ENCODE measurements around the gene GGT6.

The GGT6 gene

DNA sequence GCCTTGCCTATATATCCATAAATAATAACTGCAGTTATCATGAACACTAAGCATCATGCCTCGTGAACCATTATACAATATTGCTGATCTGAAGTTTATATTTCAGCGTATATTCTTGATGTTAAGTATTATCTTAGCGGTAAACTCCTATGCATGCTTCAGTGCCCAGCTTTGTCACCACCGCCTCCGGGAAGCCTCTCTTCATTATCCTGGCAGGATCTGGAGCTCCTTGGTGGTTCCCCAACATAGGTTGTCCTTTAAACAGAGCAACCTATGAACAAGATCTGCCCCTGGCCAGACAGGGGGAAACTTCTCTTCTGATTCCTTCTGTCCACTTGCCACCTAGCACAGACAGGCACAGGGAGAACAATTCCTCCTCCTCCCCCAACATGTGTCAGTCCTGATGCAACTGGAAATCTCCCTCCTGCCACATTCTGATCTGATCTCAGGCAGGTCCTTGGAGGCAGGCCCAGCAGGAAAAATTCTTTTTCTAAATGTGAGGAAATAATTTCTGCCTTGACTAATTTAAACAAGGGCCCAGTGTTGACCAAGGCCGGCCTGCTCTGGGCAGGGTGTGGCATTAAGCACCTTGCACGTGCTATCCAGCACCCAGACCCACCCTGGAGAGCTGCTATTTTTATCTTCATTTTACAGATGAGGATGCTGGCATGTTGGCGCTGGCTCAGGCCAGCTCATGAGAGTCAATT is 39.3 kb downstream of the GGT6 start:
- no peak for DNase-seq (ENCODE audit: low read depth)

DNA sequence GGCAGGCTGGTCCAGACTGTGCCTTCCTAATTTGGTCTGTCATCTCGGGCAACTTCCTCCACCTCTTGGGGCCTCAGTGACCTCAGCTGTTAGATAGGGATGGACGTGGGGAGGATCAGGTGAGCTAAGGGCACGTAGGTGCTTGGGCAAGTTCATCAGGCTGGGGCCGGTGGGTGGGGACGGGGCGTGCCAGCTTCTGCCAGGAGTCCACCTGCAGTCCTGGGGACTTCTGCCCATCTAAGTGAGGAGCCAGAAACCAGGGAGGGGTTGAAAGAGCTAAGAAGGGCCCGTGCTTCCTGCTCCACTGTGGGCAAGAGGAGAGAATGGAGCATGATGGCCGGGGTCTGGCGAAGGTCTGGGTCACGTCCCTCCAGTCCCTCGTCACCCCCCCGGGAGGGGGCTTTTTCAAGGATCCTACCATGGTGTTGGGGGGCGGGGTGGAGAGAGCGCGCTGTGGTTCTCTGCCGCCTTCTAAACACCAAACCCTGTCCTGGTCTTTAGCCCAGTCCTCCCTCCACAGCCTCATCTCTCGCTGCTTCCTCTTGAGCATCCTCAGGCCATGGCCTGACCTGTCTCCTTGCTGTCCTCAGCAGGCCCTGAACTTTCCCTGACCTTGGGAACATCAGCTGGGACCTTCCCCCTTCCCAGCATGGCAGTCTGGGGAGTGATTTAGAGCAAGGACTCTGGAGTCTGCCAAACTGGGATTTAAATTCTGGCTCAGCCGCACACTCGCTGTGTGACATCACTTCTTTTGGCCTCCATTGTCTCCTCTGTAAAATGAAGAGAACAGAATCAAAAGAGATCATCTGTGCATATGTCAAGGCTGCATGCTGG is 40.1 kb downstream of the GGT6 start:
- no peak for DNase-seq (ENCODE audit: low read depth)

DNA sequence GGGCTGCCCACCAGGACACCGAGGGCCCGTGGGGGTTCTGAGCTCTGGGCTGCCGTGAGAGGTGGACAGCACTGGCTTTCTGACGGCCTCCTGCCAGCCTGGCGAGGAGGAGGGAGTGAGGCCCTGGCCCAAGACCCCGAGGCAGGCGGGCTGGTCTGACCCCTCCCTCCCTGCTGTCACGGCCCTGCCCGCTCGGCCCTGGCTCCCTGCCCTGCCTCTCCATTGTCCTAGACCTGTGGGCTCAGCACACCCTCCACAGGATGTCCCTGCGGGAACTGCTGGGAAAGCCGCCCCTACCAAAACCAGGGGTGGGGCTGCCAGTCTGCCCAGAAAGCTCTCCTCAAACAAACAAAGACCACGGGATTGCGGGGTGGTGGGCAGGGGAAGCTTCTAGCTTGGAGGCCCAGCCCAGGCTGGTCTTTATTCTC is 41.0 kb downstream of the GGT6 start:
- DNase-seq (ENCODE audit: low read depth), result no peak

DNA sequence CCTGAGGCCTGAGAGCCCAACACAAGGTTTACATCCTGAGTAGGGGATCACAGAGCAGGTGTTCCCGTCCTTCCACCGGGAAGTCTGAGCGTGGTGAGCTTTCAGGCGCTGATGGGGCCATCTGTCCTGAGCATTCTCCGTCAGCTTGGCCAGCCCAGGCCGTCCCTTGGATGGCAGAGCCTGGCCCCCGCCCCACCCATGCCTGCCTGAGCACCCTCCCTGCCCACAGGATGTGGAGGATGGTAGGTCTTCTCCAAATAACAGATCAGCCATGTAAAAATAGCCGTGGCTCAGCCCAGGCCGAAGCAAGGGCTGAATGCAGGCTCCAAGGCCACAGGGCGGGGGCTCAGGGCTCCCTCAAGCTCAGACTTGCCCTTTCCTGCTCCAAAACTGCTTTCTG is 41.5 kb downstream of the GGT6 start:
- DNase-seq (ENCODE audit: low read depth), result no peak

DNA sequence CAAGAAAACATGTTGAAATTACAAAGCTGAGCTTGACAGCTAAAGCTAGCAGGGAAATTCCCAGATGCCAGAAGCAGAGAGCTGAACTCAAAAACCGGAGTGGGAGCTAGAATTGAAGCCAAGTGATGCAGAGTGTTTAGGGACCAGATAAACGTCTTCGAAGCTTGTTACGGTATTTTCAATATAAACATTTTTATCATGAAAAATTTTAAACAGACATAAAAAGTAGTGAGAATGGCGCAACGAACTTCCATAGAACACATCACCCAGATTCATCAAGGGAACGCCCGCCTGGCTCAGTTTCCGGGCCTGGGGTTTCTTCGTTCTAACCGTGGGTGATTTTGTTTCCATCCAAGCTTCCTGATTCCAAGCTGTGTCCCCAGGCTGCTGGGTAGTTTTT is 43.6 kb downstream of the GGT6 start:
- no peak for DNase-seq (ENCODE audit: low read depth)

DNA sequence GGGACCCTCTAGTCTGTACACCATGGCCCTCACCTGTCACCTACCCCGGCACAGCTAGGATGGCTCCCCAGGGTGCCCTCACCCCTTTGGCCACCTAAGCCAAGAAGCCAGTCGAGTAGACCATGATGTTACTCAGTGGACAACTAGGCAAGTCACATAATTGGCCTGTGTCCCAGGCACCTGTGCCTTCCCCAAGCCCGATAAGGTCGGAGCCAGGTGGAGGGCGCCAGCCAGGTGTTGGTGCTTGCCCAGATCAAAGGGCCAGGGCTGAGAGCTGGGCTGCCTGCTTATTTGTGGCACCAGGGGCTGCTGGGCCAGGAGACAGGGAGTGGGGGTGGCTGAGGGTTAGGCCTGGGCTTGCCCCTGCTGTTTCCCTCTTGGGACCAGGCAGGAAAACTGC is 44.9 kb downstream of the GGT6 start:
- no peak for DNase-seq (ENCODE audit: low read depth)

DNA sequence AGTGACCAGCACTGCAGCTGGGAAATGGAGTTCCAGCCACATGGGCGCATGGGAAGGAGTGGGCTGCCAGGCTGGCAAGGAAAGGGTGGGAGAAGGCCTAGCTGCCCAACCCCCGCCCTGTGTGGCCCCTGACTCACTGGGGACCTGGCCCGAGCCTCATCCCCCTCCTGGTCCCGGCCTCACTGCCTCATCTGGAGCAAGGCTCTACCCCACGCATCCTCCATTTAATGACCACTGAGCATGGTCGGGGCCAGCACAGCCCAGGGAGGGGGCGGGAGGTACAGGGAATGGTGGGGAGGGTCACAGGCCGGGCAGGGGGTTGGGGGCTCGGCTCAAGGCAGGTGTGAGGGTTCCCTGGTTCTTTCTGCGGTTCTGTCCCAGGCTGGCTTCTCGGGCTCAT is 45.6 kb downstream of the GGT6 start:
- DNase-seq (ENCODE audit: low read depth), result no peak

DNA sequence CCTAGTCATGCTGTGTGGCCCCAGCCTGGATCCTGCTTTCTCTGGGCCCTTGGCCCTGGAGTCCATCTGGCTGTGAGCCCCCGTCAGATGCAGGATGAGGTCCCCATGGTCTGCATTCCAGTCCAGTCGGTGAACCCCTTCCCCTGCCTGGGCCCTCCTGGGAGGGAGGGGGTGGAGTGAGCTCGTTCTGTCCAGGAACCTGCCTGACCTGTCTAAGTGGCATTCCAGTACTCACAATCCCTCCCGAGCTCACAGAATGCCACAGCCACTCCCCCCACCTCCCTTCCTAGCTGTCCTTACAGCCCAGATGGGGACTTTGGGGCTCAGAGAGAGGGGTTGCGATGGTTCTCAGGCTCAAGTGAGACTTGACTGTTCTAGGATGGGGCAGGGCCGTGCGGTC is 46.2 kb downstream of the GGT6 start:
- no peak for DNase-seq (ENCODE audit: low read depth)

DNA sequence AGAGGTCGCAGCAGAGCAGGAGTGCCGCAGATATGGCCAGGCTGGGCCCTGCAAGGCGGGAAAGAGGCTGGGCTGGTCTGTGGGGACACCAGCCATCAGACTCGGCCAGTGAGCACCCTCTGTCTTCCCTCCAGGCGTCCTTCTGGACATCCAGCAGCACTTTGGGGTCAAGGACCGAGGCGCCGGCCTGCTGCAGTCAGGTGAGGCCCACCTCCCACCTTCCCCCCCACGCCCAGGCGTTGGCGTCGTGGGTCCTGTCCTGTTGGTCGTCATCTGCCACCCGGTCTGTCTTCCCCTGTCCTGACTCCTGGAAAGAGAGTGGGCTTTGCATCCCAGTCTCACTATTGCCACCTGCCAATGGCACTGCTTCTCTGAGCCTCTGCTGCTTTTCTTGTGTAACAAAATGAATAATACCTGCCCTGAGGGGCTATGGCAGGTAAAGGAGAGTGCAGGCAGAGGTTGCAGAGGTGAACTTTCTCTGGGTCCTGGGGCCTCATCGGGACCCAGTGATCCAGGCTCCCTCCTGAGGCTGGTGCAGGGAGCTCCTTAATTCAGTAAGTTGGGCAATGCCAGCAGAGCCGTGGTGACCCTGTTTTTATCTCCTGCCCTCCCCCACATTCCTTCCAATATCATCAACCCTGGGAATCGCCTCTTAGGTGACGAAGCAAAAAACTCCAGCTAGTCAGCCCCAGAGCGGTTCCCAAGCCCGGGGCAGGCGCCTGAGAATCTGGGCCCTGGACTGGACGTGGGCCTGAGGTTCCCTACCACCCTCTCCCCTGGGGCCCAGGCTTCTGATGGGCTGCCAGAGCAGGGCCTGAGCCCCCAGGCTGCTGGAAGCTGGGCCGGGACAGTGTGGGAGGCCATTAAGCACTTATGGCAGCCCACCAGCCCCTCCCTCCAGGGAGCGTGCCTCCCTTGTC is 47.0 kb downstream of the GGT6 start:
- DNase-seq (ENCODE audit: low read depth), result no peak

DNA sequence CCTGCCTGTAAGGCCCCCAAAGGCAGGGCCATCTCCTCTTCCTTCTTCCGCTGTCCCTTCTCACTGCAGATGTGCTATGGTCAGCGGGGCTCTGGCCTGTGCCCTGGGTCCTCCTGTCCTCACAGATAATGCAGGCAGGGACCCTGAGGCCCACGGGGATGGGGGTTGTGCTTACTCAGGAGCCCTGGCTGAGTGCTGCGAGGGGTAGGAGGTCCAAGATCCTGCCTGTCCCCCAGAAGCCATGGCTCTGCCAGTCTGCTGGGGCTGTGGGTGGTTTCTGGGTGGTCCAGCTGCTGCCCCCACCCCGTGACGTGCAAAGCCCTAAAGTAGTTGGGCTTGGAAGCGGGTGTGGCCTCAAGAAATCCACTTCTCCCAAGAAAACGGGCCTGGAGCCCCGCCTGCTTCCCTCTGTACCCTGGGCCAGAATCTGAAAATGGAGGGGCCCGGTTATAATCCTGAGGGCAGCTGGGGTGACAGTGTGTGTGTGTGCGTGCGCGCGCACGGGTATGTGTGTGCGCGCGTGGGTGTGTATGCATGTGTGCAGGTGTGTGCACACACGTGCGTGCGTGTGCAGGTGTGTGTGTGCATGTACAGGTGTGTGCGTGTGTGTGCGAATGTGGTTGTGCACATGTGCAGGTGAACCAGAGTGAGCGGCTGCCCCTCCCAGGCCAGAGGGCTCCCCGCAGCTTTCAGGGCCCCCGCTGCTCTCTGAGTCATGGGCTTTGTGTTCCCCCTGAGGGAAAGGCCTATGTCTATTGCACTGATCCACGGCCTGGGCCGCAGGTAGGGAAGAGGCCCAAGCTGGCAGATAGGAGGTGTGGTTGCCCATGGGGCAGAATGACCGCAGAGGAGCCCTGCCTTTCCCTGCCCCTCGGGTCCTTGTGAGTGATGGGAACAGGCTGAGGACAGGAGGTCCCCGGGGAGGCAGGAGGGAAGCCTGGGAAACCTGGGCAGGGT is 47.9 kb downstream of the GGT6 start:
- DNase-seq (ENCODE audit: low read depth), result no peak

DNA sequence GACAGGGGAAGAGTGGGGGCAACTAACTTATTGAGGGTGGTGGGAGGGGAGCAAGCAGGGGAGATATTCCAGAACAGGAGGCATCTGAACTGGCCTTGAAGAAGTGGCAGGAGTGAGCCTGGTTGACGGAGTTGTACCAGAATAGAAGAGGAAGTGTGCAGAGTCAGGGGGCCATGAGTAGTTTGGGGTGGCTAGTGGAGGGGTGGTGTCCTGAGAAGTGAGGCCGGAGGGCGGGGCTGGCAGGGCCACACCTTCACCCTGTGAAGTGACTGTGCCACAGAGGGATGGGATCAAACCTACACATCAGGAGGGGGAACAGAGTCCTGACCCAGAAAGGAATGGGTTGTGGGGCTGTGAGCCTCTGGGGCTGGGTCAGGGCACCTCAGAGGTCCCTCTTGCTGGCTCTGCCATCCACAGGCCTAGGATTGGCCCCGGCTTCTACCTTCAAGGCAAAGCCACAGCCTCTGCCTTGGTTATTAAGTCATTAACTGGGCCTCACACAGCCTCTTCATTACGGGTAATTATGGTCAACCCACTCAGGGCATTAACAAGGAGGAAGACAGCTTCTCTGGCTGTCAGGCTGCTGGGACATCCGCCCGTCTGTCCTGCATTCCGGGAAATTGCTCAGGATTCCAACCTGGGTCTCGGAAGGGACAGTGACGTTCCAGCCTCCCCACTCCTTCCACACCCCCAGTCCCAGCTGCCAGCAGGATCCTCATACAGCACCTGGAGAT is 49.0 kb downstream of the GGT6 start:
- DNase-seq (ENCODE audit: low read depth), result no peak

DNA sequence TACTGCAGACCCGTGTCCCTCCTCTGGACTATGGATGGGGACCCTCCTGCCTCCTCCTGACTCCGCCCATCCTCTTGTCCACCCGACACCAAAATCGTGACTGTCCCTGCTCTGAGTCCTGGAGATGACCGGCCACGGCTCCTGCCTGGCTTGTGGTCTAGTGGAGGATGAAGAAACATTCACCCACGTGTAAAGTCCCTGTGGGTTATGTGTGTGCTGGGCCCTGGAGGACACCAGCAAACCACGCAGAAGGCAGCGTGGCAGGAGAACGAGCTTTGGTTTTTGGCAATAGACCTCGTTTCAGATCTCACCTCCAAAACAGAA is 49.8 kb downstream of the GGT6 start:
- DNase-seq (ENCODE audit: low read depth), result no peak

DNA sequence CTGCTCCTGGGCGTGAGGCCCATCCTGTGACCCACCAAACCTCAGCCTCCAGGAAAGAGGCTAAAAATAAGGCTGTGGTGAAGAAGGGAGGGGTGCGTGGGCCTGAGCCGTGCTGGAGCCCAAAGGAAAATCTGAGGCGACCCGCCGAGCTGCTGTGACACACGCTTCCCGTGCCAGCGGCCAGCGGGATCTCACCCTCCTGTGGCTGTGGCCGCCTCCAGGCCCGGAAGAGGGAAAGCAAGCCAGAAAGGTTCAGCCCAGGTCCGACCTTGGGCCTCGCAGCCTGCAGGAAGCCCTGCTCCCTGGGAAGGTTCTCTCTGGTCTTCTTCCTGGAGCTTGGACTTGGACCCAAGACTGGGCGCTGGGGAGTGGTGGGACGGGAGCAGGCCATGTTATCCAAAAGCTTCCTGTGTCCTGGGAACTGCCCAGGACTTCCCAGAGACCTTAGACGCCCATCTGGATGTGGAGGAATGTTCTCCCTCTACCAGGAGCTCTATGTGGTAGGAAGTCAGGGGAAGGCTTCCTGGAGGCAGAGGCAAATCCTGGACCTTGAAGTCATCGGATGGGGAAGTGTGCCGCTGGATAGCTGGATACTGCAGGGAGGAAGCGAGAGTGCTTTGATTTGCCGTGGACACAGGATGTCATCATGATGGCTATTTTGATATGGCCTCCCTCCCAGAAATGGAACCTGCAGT is 50.3 kb downstream of the GGT6 start:
- no peak for DNase-seq (ENCODE audit: low read depth)

DNA sequence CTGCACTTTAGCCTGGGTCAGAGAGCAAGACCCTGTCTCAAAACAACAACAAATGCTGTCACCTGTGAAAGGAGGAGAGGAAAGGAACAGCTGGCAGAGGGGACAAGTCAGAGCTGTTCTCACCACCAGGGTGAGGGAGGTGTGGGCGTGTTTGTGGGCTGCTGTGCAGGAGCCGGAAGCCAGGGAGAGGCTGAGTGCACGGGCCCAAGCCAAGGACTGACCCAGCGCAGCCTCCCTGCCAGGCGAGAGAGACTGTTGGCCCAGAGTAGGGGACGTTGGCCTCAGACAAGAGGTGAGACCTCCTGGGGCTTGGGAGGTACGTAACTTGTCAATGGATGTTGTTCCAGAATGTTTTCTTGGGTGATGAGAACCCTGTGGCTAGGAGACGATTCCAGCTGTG is 51.0 kb downstream of the GGT6 start:
- no peak for DNase-seq (ENCODE audit: low read depth)

DNA sequence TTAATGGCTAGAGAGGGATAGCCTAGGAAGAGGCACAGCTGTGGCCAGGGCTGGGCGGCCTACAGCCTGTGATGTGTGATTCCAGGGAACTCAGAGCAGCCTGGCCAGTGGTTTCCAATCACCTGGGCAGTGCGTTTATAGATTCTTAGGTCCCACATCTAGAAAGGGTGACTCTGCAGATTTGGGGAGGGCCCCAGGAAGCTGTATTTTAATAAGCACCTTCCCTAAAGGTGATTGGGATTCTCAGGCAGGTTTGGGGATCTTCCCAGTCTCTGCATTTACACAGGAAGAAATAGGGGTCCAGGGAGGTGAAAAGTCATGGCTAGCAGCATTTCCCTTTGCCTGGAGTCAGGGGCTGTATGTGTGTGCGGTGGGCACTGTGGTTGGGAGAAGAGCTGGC is 52.2 kb downstream of the GGT6 start:
- DNase-seq (ENCODE audit: low read depth), result no peak

DNA sequence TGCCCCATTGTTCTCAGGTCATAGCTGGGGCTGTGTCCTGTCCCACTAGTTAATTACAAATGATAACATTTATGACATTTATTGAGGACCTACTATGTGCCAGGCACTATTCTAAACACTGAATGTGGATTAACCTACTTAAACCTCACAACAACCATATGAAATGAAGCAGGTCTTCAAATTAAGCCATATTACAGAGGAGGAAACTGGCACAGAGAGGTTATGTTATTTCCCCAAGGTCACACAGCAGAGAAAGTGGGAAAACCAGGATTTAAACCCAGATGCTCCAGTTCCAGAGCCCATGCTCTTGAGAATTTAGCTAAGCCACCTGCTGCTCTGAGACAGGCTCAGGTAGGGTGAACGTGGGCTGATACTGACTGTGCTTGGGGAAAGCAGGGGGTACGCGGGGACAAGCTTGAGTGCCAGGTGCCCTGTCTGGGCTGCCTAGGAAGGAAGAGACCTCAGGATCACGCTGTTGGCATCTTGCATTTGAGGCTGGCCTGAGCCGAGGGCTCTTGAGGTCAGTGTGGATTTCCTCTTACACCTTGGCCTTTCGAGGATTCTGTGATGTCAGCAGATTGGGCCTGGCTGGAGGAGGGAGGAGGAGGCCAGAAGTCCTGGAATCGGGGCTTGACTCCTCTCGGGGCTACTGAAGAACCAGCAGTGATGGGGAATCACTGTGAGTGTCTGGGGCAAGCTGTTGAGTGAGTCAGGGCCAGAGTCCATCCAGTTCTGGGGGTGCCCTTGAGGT is 52.8 kb downstream of the GGT6 start:
- DNase-seq (ENCODE audit: low read depth), result no peak

All from GM04503 (cell line).